ENCODE results near the gene IL4I1.

Gene IL4I1

DNA sequence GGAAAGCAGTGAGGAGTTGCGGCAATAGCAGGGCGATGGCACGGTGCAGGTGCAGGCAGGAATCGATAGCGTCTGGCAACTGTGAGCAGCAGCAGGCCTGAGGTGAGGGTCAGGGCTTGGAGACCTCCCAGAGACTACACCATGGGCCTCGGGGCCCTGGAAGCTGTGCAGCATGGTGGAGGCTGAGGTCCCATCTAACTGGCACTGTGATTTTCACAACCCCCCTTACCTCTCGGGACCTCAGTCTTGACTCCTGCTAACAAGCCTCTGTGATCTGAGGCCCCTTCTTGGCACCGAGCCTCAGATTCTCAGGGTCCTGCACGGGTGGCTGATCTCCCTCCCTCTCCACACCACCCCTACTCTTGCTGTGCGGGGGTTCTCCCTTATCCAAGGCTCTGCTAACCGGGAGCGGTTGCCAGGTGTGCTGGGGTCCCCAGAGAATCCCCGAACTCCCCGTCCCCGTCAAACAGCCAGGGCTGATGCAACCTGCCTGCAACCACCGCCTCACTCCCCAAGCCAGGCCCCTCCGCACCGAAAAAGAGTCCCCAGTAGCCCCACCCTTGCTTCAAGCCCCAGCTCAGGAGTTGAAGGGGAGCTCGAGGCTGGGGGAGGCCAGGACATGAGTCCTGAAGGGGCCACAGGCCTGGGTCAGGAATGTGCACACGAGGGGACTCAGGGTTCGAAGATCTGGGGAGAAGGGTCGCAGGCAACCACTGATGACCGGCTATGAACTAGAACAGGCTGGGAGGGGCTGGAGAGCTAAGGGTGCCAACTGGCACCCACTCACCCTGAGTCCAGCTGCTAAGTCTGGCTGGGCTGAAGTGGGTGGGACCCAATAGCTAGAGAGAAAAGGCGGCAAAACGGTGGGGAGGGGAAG, 27.6 kb upstream of the IL4I1 start:
- DNase-seq (ENCODE audit: low read depth): no peak

GRCh38 chr19:49923055-49924003, 26.6 kb upstream of the IL4I1 start:
- DNase-seq (ENCODE audit: low read depth): no peak

DNA sequence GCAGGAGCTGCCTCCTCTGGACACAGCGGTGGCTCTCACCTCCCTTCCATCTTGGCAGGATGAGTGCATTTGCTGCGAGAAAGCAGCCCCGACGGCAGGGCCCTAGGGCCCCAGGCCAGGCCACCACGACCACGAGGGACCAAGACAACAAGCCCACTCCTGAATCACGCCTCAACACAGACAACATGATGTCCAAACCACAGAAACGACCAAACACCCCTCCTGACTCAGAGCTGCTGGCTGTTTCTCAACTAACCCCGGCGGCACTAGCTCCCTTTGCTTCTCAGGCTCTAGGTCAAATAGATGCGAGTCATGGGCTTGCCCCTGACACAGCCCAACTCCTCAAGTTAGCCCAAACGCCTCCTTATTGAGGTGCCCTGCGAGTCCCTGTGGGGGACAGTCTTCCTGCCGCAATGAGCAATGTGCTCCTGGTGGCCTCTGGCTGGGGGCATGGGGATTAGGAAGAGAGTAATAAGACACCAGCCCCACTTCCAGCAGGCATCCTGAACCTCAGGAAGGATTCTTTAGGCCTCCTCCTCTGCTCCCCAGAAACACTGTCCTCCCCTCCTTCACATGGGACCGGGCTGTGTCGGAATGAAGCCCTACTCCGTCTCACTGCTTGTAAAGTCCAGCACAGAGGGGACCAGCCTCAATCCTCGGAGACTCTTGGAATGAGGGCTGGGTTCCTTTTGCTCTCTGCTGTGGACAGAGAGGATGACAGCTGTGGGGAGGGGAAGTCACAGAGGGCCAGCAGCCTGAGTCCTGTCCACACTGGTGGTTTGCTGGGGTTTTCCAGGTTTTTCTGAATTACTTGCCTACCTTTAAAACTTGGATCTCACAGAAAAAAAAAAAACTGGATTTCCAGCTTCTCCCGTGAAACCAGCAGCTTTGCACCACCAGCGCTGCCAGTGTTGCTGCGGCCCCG, 25.4 kb upstream of the IL4I1 start:
- no peak for DNase-seq (ENCODE audit: low read depth)

GRCh38 chr19:49920624-49921363, 24.1 kb upstream of the IL4I1 start:
- DNase-seq (ENCODE audit: low read depth): no peak

DNA sequence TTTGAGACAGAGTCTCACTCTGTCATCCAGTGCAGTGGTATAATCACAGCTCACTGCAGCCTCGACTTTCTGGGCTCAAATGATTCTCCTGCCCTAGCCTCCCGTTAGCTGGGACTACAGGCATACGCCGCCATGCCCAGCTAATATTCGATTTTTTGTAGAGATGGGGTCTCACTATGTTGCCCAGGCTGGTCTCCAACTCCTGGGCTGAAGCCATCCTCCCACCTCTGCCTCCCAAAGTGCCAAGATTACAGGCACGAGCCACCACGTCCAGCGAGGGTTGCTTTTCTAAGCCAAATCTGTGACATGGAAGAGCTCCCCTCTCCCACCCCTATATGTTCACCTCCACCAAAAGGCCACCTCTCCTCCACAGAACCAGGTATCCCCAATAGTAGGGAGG, 21.4 kb upstream of the IL4I1 start:
- no peak for DNase-seq (ENCODE audit: low read depth)

DNA sequence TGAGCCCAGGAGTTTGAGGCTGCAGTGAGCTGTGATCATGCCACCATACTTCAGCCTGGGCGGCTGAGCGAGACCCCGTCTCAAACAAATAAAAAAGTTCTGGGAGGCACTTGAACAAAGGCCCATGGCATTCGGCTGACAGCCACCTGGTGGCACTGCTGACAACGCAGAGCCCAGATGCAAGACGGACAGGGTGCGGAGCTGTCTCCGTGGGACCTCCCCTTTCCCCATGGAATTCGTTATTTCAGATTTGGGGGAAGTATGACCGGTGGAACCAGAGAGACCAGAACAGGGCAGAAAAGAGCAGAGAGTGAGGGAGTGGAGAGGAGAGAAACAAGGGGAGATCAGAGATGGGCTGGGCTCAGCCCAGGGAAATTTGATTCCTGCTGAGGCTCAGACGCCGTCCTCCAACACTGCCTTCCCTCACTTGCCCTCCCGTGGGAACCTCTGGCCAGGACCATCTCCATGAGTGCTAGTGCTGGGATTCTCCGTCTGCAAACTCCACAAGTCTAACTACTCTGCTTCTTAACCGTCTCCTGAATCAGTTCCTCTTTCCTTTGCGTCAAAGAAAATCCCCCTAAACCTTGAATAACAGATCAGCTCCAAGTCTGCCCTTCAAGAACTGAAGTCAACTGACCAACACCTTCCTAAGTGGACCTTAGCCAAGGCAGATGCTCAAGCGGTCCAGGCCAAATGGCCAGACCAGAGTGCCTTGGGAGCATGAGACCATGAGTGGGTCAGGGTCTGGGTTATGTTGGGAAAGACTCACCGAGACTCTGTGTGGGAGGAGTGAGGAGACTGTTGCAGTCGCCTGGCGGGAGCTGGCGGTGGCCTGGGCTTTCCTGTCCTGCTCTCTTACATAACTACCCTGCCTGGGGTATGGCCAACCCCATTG, 20.4 kb upstream of the IL4I1 start:
- DNase-seq (ENCODE audit: low read depth): no peak

GRCh38 chr19:49915271-49915670, 18.6 kb upstream of the IL4I1 start:
- DNase-seq (ENCODE audit: low read depth): no peak

GRCh38 chr19:49913720-49914119, 17.0 kb upstream of the IL4I1 start:
- DNase-seq (ENCODE audit: low read depth): no peak

GRCh38 chr19:49912965-49913685, 16.4 kb upstream of the IL4I1 start:
- no peak for DNase-seq (ENCODE audit: low read depth)

DNA sequence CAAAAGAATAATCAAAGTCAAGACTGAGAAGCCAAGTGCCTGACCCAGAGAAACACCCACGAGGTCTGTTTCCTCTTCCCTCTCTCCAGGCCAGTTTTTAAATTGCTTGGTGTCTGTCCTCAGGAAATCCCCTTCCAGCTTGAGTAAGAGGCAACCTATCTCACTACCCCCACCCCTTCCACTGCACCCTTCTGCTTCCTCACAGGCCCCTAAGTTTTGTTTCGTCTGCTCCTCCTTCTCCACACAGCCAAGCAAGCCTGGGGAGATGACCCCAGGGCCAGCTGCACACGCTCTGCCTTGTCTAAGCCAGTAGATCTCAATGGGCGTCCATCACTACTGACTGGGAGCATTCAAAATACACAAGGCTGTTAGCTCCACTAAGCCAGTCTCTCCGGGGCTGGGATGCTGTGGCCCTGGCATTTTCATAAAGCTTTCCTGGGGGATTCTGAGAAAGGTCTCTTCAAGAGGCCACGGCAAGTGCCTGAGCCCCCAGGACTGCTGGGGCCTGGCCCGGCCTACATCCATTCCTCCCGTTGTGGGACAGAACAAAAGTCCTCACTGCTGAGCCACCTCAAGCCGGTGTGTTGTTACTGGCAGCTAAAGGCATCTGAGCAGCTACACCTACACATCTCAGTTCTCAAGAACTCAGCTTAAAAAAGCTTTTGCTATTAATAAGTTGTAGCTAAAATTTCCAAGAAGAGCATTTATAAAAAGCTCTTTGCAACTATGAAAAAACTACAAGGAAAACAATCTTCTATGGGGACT, 14.9 kb upstream of the IL4I1 start:
- DNase-seq (ENCODE audit: low read depth): no peak

- DNase-seq (ENCODE audit: low read depth): no peak
Observed at GRCh38 chr19:49910179-49910578, 13.5 kb upstream of the IL4I1 start.

DNA sequence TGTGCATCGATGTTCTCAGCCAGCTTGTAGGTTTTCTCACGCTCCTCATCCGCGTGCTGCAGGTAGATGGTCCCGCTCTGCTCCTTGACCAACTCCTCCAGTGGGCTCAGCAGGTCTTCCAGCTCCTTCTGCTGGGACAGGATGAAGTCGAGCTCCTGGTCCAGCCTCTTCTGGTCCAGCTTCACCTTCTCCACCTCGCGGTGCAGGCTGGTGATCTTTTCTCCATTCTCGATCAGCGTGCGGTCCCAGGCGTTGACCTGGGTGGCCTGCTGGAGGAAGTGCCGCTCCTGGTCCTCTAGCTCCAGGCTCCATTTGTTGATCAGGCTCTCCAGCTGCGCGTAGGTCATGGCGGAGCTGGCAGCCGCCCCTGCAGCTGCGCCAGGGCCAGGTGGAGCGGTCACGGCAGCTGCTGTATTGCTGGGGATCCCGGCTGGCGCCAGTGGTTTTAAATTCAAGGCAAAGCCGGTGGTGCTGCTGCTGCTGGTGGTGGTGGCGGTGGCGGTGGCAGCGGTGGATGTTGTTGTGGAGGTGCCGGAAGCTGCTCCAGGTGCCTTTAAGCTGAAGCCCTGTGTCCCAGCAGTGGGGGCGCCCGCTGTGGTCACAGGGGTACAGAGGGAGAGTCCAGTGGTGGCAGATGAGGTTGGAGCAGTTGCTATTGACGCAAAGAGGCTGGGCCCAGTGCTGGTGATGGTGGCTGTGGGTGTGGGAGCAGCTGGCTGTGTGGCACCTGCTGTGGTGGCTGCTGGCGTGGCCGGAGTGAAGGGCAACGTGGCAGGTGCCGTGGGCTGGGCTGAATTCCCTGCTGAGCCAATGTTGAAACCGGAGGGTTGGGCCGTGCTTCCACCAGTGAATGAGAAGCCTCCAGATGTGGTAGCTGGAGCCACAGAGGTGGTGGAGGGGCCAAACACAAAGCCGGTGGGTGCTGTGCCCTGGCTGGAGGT, 12.1 kb upstream of the IL4I1 start:
- DNase-seq (ENCODE audit: low read depth): no peak

- DNase-seq (ENCODE audit: low read depth): no peak
Observed at GRCh38 chr19:49907745-49908446, 11.2 kb upstream of the IL4I1 start.

GRCh38 chr19:49906879-49907564, 10.3 kb upstream of the IL4I1 start:
- no peak for DNase-seq (ENCODE audit: low read depth)

- no peak for DNase-seq (ENCODE audit: low read depth)
Observed at GRCh38 chr19:49904136-49904535, 7.4 kb upstream of the IL4I1 start.

GRCh38 chr19:49895566-49896297, 955 bp downstream of the IL4I1 start:
- DNase-seq (ENCODE audit: low read depth): no peak

Data from stimulated activated CD4-positive, alpha-beta T cell treated with anti-CD3 and anti-CD28 coated beads, Interleukin-2, amount 100 ng/mL, for 4 hours (primary cell).